Natural killer cell treated with Interleukin-12 subunit alpha and Interleukin-12 subunit beta and Interleukin-15 and Interleukin-18, amount 100 ng/mL, for 72 hours (primary cell): ENCODE measurements around the gene SELENOO. TPM values are rescaled to one million over a fixed set of nuclear protein-coding genes. Genes with fewer than 3 reads are reported as not detected.

Experiments
- ATAC-seq, 2 donors: fragments of 150-1000 bp; cut with Tn5 transposase in 1 of 2; sonication (Bioruptor Pico), chemical (Tn5 transposase) in 1 of 2; 2 replicates each; pipeline ENCODE4 v1.10.0; 2021
- DNase-seq: peaks from one replicate; pipeline ENCODE4 v3.0.0; 2022; ENCODE audit warnings: low spot score
- H3K27ac Mint-ChIP-seq, 2 donors: 1 replicate in 1 of 2; 2 replicates in 1 of 2; pipeline ENCODE4 v1.8.0; 2022; ENCODE audit warnings: mixed read lengths in 2 of 2, mild to moderate bottlenecking in 1 of 2, moderate library complexity in 1 of 2
- H3K27me3 Mint-ChIP-seq, 2 donors: 1 replicate in 1 of 2; 2 replicates in 1 of 2; pipeline ENCODE4 v1.8.0; 2022; ENCODE audit warnings: mixed read lengths in 2 of 2
- H3K36me3 Mint-ChIP-seq: one replicate; pipeline ENCODE4 v1.8.0; 2022; ENCODE audit warnings: mixed read lengths
- H3K4me1 Mint-ChIP-seq, 2 donors: 1 replicate in 1 of 2; 2 replicates in 1 of 2; pipeline ENCODE4 v1.8.0; 2022; ENCODE audit warnings: low read depth in 2 of 2, mixed read lengths in 2 of 2, mild to moderate bottlenecking in 1 of 2
- H3K4me3 Mint-ChIP-seq: one replicate; pipeline ENCODE4 v1.8.0; 2022; ENCODE audit warnings: mixed read lengths
- H3K9me3 Mint-ChIP-seq: 2 replicates; pipeline ENCODE4 v1.8.0; 2022; ENCODE audit warnings: mixed read lengths
- total RNA-seq, 2 donors: library from RNA; stranded (reverse); gene quantifications; one replicate each; pipeline ENCODE4 v1.2.3, GENCODE V29; 2022

SELENOO gene
- total RNA-seq, 2 donors from 2014 or later: 23.4 to 43.3 TPM

DNA sequence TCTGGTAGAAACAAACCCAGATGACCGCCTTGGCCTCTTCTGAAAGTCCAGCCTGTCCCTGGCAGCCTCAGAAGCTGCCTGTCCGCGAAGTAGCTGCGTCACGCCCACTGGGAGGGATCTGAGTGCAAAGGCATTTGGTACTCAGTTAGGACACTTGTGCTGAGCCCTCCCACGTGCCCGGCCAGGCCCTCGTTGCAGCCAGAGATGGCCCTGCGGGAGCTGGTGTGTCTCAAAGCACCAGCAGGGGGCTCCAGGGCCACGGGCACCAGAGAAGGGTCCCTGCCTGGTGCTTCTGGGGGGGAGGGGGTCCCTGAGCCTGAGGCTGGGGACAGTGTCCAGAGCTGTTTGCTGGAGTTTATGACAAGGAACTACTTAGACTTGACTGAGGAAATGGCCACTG, 5.8 kb downstream of the SELENOO start:
- Mint-ChIP-seq H3K27me3 (no peaks in the 10 kb centered on the region), H3K9me3 (no peaks in the 10 kb centered on the region), H3K27ac (no peak overlapping the region), H3K4me3 (no peak overlapping the region), H3K4me1 (peaks cover 18 to 22% of the 10 kb centered on the region in 2 donors), H3K36me3 (peaks cover 10% of the 10 kb centered on the region)
- ATAC-seq (no peak), DNase-seq (no peak)

DNA sequence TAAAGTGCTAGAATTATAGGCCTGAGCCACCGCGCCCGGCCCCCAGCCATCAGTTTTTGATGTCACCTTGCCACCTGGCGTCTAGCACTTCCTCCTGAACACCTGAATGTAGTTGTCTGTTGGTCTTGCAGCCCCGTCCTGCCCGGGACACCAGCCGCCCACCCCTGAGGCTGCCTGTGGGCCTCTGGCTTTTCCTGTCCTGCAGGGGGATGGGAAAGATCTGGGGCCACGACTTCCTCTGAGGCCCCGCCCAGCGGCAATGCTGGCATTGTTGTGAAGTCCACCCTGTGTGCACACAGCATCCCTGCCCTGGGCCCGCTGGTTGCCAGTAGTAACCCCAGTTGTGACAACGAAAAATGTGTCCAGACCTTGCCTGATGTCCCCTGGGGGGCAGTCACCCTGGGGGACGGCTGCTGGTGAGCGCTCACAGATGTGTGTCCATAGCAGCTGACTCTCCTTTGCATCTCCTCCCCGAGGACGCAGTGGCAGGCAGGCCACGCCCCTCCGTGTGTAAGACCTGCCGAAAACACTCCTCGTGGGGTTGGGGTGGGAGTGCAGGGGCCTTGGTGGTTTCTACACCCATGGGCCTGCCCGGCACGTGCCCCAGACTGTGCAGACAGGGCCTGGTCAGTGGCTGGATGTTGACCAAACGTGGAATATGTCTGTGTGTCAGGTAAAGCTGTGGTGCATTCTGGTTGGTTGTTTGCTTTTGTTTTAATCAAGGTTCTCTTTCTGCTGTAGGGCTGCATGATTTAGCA, 6.8 kb downstream of the SELENOO start:
- H3K36me3 Mint-ChIP-seq: peaks cover 11% of the 10 kb centered on the region

DNA sequence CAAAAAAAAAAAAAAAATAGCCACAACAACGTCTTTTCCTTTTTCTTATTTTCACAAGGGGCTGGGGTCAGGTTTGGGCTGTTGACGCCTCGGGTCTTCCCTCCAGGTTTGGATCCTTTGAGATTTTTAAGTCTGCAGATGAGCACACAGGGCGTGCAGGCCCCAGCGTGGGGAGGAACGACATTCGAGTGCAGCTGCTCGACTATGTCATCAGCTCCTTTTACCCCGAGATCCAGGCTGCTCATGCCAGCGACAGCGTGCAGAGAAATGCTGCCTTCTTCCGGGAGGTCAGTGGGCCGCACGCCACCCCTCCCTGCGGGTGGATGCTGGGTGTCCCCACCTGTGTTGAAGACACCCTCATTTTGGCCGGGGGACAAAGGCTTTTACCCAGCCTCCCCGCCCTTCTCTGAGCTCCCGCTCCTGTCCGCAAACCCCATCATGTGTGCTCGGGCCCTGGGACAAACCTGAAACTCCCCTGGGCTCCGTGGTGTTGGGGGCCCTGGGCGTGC, 7.7 kb downstream of the SELENOO start:
- ATAC-seq (no peak), DNase-seq (no peak)
- H3K27ac Mint-ChIP-seq: no peak overlapping the region
- no peaks in the 10 kb centered on the region for H3K9me3 Mint-ChIP-seq
- peaks cover 12 to 25% of the 10 kb centered on the region in 2 donors for H3K4me1 Mint-ChIP-seq
- no peaks in the 10 kb centered on the region for H3K27me3 Mint-ChIP-seq
- H3K4me3 Mint-ChIP-seq: no peak overlapping the region
- peaks cover 12% of the 10 kb centered on the region for H3K36me3 Mint-ChIP-seq

More for the DNA sequence above, 6.8 kb downstream of the SELENOO start:
- ATAC-seq (no peak), DNase-seq (no peak)
- Mint-ChIP-seq H3K27me3 (no peaks in the 10 kb centered on the region), H3K4me3 (no peak overlapping the region), H3K4me1 (peaks cover 12 to 21% of the 10 kb centered on the region in 2 donors), H3K27ac (no peak overlapping the region), H3K9me3 (no peaks in the 10 kb centered on the region)

DNA sequence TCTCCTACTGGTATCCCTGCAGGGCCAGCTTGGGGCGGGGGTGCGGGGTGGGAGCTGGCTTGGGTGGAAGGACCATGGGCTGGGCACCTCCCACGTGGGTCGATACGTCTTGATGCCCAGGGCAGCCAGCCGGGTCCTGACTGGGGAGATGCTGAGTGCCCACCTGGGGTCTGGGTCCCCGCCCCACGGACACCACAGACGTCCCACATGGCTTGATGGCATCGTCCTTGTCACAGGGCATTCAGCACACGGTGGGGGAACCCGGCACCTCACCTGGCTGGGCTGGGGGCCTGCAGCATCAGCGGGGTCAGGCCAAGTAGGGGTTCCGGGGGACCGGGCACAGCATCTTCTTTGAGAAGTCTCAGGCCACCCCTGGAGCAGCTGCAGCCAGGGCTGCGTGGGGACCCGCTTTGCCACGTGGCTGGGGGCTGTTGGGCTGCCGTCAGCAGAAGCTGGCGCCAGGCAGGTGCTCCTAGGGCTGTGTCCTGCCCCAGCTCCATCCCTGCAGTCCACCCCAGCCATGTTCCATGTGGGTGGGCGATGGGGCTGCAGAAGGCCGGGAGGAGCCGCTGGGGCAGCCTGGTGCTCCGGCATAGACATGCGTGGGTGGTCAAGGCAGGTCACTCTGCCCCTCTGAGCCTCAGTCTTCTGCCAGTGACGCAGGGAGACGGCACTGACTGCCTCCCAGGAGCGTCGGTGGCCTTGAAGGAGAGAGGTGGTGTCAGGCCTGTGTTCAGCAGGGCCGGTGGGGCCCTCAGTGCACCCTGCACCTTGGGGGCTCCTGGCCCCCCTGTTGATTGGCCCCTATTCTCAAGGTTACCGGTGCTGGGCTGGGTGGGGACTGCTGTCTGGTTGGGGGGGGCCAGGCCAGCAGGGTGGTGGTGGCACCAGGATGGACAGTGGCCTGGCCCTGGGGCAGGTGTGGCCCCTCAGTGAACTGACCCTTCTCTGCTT, 8.4 kb downstream of the SELENOO start:
- Mint-ChIP-seq H3K27ac (no peak overlapping the region), H3K27me3 (no peaks in the 10 kb centered on the region), H3K4me3 (no peak overlapping the region), H3K9me3 (no peaks in the 10 kb centered on the region), H3K4me1 (peaks cover 12 to 25% of the 10 kb centered on the region in 2 donors), H3K36me3 (peaks cover 7% of the 10 kb centered on the region)
- peak; percentile 21 to 46 for ATAC-seq
- no peak for DNase-seq

DNA sequence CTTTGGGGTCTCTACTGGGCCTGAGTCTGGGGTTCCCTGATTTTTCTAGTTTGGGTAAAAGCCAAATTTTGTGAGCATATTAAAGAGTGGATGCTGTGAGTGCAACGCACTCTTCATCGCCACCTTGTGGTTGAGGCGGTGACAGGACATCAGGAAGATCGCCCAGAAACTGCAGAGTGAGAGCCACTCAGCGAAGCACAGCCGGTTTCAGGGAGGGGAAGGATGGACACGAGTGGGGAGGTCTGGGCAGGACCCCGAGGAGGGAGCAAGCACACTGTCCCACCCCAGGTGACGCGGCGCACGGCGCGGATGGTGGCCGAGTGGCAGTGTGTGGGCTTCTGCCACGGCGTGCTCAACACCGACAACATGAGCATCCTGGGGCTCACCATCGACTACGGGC, 9.1 kb downstream of the SELENOO start:
- DNase-seq (no peak), ATAC-seq (peak; percentile 57 to 64)
- Mint-ChIP-seq H3K36me3 (peaks cover 10% of the 10 kb centered on the region), H3K27me3 (no peaks in the 10 kb centered on the region), H3K9me3 (no peaks in the 10 kb centered on the region), H3K4me1 (peaks cover 12 to 24% of the 10 kb centered on the region in 2 donors), H3K4me3 (no peak overlapping the region), H3K27ac (no peak overlapping the region)

DNA sequence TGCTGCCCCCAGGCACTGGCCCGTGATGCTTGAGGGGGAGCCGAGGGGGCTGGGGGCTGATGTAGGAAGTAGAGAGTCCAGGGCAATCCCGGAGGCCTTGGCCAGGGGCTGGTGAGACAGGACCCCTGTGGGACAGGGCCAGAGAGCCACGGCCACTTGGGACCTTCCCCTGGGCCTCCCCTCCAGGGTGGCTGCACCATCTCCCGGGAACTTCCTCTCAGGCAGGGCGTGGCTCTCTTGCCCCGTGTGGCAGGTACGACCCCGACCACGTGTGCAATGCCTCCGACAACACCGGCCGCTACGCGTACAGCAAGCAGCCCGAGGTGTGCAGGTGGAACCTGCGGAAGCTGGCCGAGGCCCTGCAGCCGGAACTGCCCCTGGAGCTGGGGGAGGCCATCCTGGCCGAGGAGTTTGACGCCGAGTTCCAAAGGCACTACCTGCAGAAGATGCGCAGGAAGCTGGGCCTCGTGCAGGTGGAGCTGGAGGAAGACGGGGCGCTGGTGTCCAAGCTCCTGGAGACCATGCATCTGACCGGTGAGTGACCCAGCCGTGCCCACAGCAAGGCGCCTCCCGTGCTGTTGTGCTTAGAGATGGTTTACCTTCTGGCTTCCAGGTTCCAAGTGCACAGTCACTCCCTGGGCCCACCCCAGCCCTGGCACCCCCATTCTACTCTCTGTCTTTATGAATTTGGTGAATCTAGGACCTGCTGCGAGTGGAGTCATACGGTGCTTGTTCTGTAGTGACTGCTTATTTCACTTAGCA, 9.7 kb downstream of the SELENOO start:
- Mint-ChIP-seq H3K4me3 (no peak overlapping the region), H3K4me1 (peaks cover 10 to 23% of the 10 kb centered on the region in 2 donors), H3K36me3 (peaks cover 13% of the 10 kb centered on the region), H3K9me3 (no peaks in the 10 kb centered on the region), H3K27ac (no peak overlapping the region), H3K27me3 (no peaks in the 10 kb centered on the region)
- ATAC-seq (no peak), DNase-seq (no peak)

DNA sequence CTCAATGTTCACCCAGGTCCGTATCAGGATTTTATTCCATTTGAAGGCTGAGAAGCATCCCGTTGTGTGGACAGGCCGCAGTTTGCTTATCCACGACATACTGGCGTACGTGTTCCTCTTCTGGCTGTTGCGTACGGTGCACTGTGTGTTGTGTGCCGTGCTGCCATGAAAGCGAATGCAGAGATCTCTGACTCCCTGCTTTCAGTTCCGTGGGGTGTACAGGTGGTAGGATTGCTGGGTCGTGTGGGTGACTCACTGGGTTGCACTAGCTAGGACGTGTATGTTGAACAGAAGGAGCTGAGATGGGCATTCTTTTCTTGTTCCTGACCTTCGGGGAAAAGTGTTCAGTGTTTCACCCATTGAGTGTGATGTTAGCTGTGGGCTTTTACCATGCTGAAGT, 10.3 kb downstream of the SELENOO start:
- Mint-ChIP-seq H3K27ac (no peak overlapping the region), H3K4me1 (peaks cover 10 to 23% of the 10 kb centered on the region in 2 donors), H3K36me3 (peaks cover 13% of the 10 kb centered on the region), H3K9me3 (no peaks in the 10 kb centered on the region), H3K27me3 (no peaks in the 10 kb centered on the region), H3K4me3 (no peak overlapping the region)
- no peak for ATAC-seq
- no peak for DNase-seq

DNA sequence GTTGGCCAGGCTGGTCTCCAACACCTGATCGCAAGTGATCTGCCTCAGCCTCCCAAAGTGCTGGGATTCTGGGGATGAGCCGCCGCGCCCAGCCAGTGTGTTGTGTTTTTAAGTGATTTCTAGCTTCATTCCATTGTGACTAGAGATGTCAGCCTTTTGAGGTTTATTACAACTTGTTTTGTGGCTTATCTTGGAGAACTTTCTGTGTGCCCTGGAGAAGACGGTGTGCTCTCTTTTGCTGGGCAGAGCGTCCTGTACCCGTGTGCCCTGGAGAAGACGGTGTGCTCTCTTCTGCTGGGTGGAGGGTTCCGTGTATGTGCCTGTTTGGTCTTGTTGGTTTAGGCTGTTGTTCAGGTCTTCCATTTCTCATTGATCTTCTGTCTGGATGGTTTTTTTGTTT, 12.5 kb downstream of the SELENOO start:
- ATAC-seq (no peak), DNase-seq (no peak)
- Mint-ChIP-seq H3K9me3 (no peaks in the 10 kb centered on the region), H3K36me3 (peaks cover 13% of the 10 kb centered on the region), H3K4me1 (peaks cover 10 to 23% of the 10 kb centered on the region in 2 donors), H3K27me3 (no peaks in the 10 kb centered on the region), H3K4me3 (no peak overlapping the region), H3K27ac (no peak overlapping the region)

DNA sequence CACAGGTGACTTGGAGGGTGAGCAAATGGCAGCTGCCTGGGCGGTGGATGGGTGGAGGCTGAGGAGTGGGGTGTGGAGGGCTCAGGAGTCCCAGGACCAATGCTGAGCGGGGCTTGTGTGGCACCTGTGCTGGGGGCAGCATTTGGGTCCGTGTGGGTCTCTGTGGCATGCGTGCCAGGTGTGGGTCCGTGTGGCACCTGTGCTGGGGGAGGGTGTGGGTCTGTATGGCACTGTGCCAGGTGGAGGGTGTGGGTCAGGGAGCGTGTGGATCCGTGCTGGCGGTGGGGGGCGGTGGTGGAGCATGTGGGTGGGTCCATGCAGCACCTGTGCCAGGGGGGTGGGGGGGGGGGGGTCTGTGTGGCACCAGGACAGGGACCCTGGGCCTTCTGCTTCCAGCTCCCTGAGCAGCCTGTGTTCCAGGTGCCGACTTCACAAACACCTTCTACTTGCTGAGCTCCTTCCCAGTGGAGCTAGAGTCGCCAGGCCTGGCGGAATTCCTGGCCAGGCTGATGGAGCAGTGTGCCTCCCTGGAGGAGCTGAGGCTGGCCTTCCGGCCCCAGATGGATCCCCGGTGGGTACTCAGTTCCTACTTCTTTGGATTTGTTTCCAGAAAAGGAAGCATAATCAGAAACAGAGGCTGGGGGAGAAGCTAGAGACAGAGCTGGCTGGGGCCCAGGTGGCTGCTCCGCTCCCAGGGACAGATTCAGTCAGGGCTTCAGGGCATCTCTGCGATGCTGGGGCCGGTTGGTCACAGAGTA, 14.7 kb downstream of the SELENOO start:
- no peaks in the 10 kb centered on the region for H3K27me3 Mint-ChIP-seq
- ATAC-seq (no peak), DNase-seq (no peak)
- H3K4me3 Mint-ChIP-seq: no peak overlapping the region
- H3K27ac Mint-ChIP-seq: no peak overlapping the region
- H3K36me3 Mint-ChIP-seq: peaks cover 13% of the 10 kb centered on the region
- peaks cover 5 to 18% of the 10 kb centered on the region in 2 donors for H3K4me1 Mint-ChIP-seq
- no peaks in the 10 kb centered on the region for H3K9me3 Mint-ChIP-seq

DNA sequence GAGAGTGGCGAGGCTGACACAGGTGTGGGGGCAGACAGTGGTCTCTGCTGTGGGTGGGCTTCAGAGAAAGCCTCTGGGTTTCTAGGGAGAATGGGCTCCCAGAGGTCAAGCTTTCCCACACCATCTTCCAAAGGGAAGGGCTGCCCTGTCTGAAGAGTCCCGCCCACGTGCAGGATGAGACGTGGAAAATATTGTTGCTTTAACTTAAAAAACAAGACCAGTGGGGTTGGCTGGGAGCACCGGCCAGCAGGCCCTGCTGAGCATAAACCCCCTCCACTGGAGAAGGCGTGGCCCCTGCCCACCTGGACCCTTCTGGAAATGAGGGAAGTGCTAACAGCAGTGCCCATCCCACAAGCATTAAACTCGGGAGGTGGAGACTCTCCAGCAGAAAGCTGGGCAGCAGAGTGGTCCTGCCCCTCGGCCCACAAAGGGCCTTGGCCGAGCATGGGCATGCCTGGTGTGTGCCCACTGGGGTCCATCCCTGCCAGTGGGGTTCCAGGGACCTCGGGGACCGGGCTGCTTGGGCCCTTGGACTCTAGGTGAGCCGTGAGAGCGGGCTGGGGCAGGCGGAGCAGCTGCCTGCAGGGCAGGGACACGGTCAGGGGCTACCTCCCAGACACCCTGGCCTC, 15.4 kb downstream of the SELENOO start:
- Mint-ChIP-seq H3K36me3 (peaks cover 13% of the 10 kb centered on the region), H3K4me3 (no peak overlapping the region), H3K9me3 (no peaks in the 10 kb centered on the region), H3K27ac (no peak overlapping the region), H3K4me1 (peaks cover 5 to 16% of the 10 kb centered on the region in 2 donors), H3K27me3 (no peaks in the 10 kb centered on the region)
- ATAC-seq: no peak
- DNase-seq: no peak

DNA sequence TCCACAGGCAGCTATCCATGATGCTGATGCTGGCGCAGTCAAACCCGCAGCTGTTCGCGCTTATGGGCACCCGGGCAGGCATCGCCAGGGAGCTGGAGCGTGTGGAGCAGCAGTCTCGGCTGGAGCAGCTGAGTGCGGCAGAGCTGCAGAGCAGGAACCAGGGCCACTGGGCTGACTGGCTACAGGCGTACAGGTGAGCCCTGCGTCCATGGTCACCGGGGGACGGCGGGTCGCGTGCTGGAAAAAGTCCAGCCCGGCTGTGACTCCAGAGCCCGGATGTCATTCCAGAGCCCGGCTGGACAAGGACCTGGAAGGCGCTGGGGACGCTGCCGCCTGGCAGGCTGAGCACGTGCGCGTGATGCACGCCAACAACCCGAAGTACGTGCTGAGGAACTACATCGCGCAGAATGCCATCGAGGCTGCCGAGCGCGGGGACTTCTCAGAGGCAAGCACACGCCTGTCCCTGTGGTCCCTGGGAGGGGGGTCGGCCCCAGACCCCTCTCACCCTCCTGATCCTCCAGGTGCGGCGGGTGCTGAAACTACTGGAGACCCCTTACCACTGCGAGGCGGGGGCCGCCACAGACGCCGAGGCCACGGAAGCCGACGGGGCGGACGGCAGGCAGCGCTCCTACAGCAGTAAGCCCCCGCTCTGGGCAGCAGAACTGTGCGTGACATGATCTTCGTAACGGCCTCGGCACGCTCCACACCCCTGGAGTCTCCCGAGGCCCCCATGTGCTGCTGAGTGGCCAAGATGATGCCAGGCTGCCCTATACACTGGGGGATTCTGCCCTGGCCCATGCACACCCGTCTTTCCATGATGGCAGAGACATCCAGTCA, 16.1 kb downstream of the SELENOO start:
- Mint-ChIP-seq H3K4me1 (peaks cover 5 to 14% of the 10 kb centered on the region in 2 donors), H3K36me3 (peaks cover 13% of the 10 kb centered on the region), H3K27ac (no peak overlapping the region), H3K9me3 (no peaks in the 10 kb centered on the region), H3K4me3 (no peak overlapping the region), H3K27me3 (no peaks in the 10 kb centered on the region)
- ATAC-seq (peak in 1 of 2 donors; percentile 4), DNase-seq (no peak)
